Activated CD4-positive, CD25-positive, alpha-beta regulatory T cell treated with anti-CD3 and anti-CD28 coated beads, Interleukin-2, amount 50 U/mL, for 72 hours (primary cell): Measurements from ENCODE around the gene PTPN7.
"Not testable (repeated sequence)": the region's sequence is repeated elsewhere in the genome, so short reads cannot be mapped to it uniquely, and the experiment has no call there.

Experiments used
- DNase-seq: peaks from one replicate; pipeline ENCODE4 v3.0.0; 2021

Gene PTPN7

GRCh38 chr1:202129453-202130296, 30.7 kb downstream of the PTPN7 start:
- DNase-seq = no peak

GRCh38 chr1:202127836-202128622, 32.4 kb downstream of the PTPN7 start:
- DNase-seq = no peak

GRCh38 chr1:202127061-202127460, 33.3 kb downstream of the PTPN7 start:
- DNase-seq = no peak

GRCh38 chr1:202126426-202126825, 34.0 kb downstream of the PTPN7 start:
- no peak for DNase-seq

GRCh38 chr1:202125611-202126010, 34.8 kb downstream of the PTPN7 start:
- DNase-seq = no peak

- no peak for DNase-seq
Observed at GRCh38 chr1:202124142-202124541, 36.3 kb downstream of the PTPN7 start.

- DNase-seq = no peak
Observed at GRCh38 chr1:202123336-202123813, 37.0 kb downstream of the PTPN7 start.

- no peak for DNase-seq
Observed at GRCh38 chr1:202122639-202123335, 37.6 kb downstream of the PTPN7 start, which contains the start of gene GPR37L1. GPR37L1 (plus strand) TSS chr1:202122917; CDS start chr1:202122964, 47 bp downstream.

GRCh38 chr1:202121006-202121405, 39.4 kb downstream of the PTPN7 start:
- DNase-seq = no peak

- DNase-seq = no peak
Observed at GRCh38 chr1:202117898-202118371, 42.5 kb downstream of the PTPN7 start.

- DNase-seq = no peak
Observed at GRCh38 chr1:202116287-202116686, 44.1 kb downstream of the PTPN7 start.

GRCh38 chr1:202113690-202114300, 46.6 kb downstream of the PTPN7 start:
- DNase-seq = no peak

GRCh38 chr1:202112859-202113689, 47.3 kb downstream of the PTPN7 start:
- DNase-seq = no peak

- not testable (repeated sequence) for DNase-seq
Observed at GRCh38 chr1:202111589-202111988, 48.8 kb downstream of the PTPN7 start.

- no peak for DNase-seq
Observed at GRCh38 chr1:202110977-202111376, 49.4 kb downstream of the PTPN7 start.

GRCh38 chr1:202107801-202108731, 52.3 kb downstream of the PTPN7 start:
- DNase-seq = no peak

- no peak for DNase-seq
Observed at GRCh38 chr1:202107321-202107761, 53.1 kb downstream of the PTPN7 start.

- no peak for DNase-seq
Observed at GRCh38 chr1:202106340-202107254, 53.8 kb downstream of the PTPN7 start.
